DOHH2 (cell line): ENCODE results near the gene FAAP20.

ENCODE experiments used
- H3F3A ChIP-seq: fragments of 200-600 bp; sonication (generic), shearing (Covaris generic); 2 replicates; pipeline ENCODE4 v1.6.0; 2016; ENCODE audit warnings: antibody characterized with exemption, mild to moderate bottlenecking; ENCODE audit not compliant: control insufficient read depth, insufficient read depth
- H3K27ac ChIP-seq: fragments of 200-600 bp; sonication (generic); 2 replicates; pipeline ENCODE4 v1.5.1; 2014; ENCODE audit warnings: low read depth, mild to moderate bottlenecking, low read length, moderate library complexity
- H3K27me3 ChIP-seq: fragments of 200-600 bp; sonication (generic); 2 replicates; pipeline ENCODE4 v1.6.1; 2014; ENCODE audit warnings: mild to moderate bottlenecking, low read length, mixed read lengths; ENCODE audit not compliant: control insufficient read depth
- H3K36me3 ChIP-seq: fragments of 200-600 bp; sonication (generic); 2 replicates; pipeline ENCODE4 v1.6.1; 2014; ENCODE audit warnings: mild to moderate bottlenecking, low read length, moderate library complexity, mixed read lengths; ENCODE audit not compliant: control insufficient read depth
- H3K4me1 ChIP-seq: fragments of 200-600 bp; sonication (generic); 2 replicates; pipeline ENCODE4 v1.6.1; 2014; ENCODE audit warnings: mild to moderate bottlenecking, low read length, mixed read lengths; ENCODE audit not compliant: control insufficient read depth
- H3K4me2 ChIP-seq: fragments of 200-600 bp; sonication (generic); 2 replicates; pipeline ENCODE4 v1.6.0; 2014; ENCODE audit warnings: mild to moderate bottlenecking, low read length, moderate library complexity
- H3K4me3 ChIP-seq: fragments of 200-600 bp; sonication (generic); 2 replicates; pipeline ENCODE4 v1.5.1; 2014; ENCODE audit warnings: mild to moderate bottlenecking, low read length, mixed read lengths
- H3K79me2 ChIP-seq: fragments of 200-600 bp; sonication (generic); 2 replicates; pipeline ENCODE4 v1.6.1; 2014; ENCODE audit warnings: mild to moderate bottlenecking, low read length, mixed read lengths; ENCODE audit not compliant: control insufficient read depth
- H3K9me2 ChIP-seq: fragments of 200-600 bp; sonication (generic); replicated peaks from 2 replicates; pipeline ENCODE4 v1.6.1; 2014; ENCODE audit warnings: mild to moderate bottlenecking, low read length, mixed read lengths; ENCODE audit not compliant: control insufficient read depth
- H3K9me3 ChIP-seq: fragments of 200-600 bp; sonication (generic); 2 replicates; pipeline ENCODE4 v1.6.1; 2014; ENCODE audit warnings: antibody characterized with exemption, low read length, mixed read lengths; ENCODE audit not compliant: control insufficient read depth, insufficient read depth
- H4K20me1 ChIP-seq: fragments of 200-600 bp; sonication (generic); 2 replicates; pipeline ENCODE4 v1.6.0; 2014; ENCODE audit warnings: low read depth, mild to moderate bottlenecking, antibody characterized with exemption, low read length, moderate library complexity; ENCODE audit not compliant: control insufficient read depth, insufficient read depth
- EZH2phosphoT487 ChIP-seq: fragments of 200-600 bp; sonication (generic); IDR thresholded peaks from 2 replicates; pipeline ENCODE4 v1.6.1; 2017; ENCODE audit warnings: borderline replicate concordance, mild to moderate bottlenecking, antibody characterized with exemption, low read length, moderate library complexity, mixed read lengths
- TF ChIP-seq, protein P1 (sequence below): fragments of 200-600 bp; sonication (generic); IDR thresholded peaks from one replicate; pipeline ENCODE4 v1.5.1; 2014; ENCODE audit warnings: antibody characterized with exemption, mild to moderate bottlenecking, low read depth, low read length; ENCODE audit not compliant: poor library complexity, severe bottlenecking

The FAAP20 gene

DNA sequence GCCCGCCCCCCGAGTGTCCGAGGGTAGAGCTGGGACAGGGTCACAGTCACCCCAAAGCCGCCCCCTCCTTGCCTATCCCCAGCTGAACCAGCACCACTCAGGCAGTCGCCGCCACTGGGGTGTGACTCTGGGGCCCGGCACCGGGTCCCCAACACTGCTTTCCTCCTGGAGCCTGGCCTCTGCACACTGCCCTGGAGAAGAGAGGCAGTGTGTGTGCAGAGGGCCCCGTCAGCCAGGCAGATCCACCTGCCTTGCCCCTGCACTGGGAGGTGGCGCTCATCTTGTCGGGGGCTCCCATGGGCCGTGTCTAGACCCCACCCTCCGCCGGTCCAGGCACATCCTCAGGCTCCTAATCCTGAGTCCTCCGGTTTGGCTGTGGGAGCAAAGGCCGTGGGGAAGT lies 15.7 kb downstream of the FAAP20 start:
- H3K27ac ChIP-seq: no peak overlapping the region
- no peaks in the 10 kb centered on the region for H3F3A ChIP-seq
- H3K36me3 ChIP-seq: no peaks in the 10 kb centered on the region
- H3K4me2 ChIP-seq: no peak overlapping the region
- no peaks in the 10 kb centered on the region for H4K20me1 ChIP-seq
- H3K9me3 ChIP-seq: no peaks in the 10 kb centered on the region
- H3K79me2 ChIP-seq: no peaks in the 10 kb centered on the region
- no peaks in the 10 kb centered on the region for H3K9me2 ChIP-seq
- TF ChIP-seq, protein P1, sequence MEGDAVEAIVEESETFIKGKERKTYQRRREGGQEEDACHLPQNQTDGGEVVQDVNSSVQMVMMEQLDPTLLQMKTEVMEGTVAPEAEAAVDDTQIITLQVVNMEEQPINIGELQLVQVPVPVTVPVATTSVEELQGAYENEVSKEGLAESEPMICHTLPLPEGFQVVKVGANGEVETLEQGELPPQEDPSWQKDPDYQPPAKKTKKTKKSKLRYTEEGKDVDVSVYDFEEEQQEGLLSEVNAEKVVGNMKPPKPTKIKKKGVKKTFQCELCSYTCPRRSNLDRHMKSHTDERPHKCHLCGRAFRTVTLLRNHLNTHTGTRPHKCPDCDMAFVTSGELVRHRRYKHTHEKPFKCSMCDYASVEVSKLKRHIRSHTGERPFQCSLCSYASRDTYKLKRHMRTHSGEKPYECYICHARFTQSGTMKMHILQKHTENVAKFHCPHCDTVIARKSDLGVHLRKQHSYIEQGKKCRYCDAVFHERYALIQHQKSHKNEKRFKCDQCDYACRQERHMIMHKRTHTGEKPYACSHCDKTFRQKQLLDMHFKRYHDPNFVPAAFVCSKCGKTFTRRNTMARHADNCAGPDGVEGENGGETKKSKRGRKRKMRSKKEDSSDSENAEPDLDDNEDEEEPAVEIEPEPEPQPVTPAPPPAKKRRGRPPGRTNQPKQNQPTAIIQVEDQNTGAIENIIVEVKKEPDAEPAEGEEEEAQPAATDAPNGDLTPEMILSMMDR: no peak
- TF ChIP-seq EZH2phosphoT487: no peak
- no peak overlapping the region for H3K4me3 ChIP-seq
- no peaks in the 10 kb centered on the region for H3K4me1 ChIP-seq
- H3K27me3 ChIP-seq: no peaks in the 10 kb centered on the region

DNA sequence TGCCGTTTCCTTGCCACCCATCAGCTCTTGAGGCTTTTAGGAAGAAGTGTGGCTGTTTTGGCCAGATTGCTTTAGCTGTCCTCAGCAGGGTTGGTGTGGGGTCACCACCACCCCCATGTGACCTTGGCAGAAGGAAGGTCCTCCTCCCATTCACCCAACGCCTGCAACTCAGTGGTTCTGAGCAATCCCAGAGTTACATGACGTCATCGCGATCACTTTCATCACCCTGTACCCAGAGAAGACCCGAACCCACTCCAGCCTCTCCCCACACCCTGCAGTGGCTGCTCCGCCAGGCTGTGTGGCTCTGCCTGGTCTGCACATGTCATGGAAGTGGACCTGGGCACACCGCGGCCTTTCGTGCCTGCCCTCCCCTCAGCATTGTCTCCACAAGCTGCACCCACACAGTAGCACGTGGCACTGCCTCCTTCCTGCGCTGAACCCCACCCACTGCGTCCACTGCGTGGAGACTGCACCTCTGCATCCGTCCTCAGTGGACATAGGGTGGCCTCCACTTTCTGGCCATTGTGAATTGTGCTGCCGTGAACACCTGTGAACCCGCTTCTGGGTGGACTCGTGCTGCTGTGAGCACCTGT lies 16.5 kb downstream of the FAAP20 start:
- H3K9me2 ChIP-seq: no peaks in the 10 kb centered on the region
- no peak overlapping the region for H3K4me2 ChIP-seq
- H3K79me2 ChIP-seq: no peaks in the 10 kb centered on the region
- no peaks in the 10 kb centered on the region for H3F3A ChIP-seq
- no peaks in the 10 kb centered on the region for H3K4me1 ChIP-seq
- H4K20me1 ChIP-seq: 0 out of 2 replicates have a peak, but pooled peaks cover 3% of the 10 kb centered on the region
- H3K9me3 ChIP-seq: no peaks in the 10 kb centered on the region
- no peaks in the 10 kb centered on the region for H3K36me3 ChIP-seq
- H3K4me3 ChIP-seq: no peak overlapping the region
- TF ChIP-seq, protein P1: no peak
- no peak for TF ChIP-seq EZH2phosphoT487
- no peaks in the 10 kb centered on the region for H3K27me3 ChIP-seq
- H3K27ac ChIP-seq: no peak overlapping the region

DNA sequence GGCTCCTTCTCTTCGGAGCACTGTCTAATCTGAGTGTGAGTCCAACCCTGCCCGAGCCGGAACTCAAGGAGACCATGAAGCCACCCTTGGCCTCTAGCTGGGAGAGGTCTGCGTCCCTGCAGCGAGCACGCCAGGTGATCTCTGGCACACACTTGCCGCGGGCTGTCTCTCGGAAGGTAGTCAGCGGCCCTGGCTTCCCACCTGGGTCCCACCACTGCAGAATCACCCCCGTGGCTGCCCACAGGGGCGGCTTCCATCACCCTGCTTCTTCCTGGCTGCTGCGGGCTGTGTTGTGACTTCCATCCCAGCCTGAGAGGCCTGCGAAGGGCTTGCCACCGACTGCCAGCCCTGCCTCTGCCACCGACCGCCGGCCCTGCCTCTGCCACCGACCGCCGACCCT lies 17.0 kb downstream of the FAAP20 start:
- Histone ChIP-seq H4K20me1 (0 out of 2 replicates have a peak, but pooled peaks cover 3% of the 10 kb centered on the region), H3K4me3 (no peak overlapping the region), H3K27me3 (no peaks in the 10 kb centered on the region), H3K27ac (no peak overlapping the region), H3K4me2 (no peak overlapping the region), H3K9me3 (no peaks in the 10 kb centered on the region), H3K4me1 (no peaks in the 10 kb centered on the region), H3K36me3 (no peaks in the 10 kb centered on the region), H3F3A (no peaks in the 10 kb centered on the region), H3K79me2 (no peaks in the 10 kb centered on the region), H3K9me2 (no peaks in the 10 kb centered on the region)
- TF ChIP-seq, protein P1: no peak
